GM21786 (cell line): ENCODE data around the gene CXCL17.

Experiments used
- ATAC-seq: cut with Tn5 transposase; IDR thresholded peaks from one replicate; pipeline ENCODE4 v1.9.1; 2021; ENCODE audit not compliant: unreplicated experiment

The CXCL17 gene

GRCh38 chr19:42401365-42402303, 41.1 kb downstream of the CXCL17 start:
- ATAC-seq, result no peak

DNA sequence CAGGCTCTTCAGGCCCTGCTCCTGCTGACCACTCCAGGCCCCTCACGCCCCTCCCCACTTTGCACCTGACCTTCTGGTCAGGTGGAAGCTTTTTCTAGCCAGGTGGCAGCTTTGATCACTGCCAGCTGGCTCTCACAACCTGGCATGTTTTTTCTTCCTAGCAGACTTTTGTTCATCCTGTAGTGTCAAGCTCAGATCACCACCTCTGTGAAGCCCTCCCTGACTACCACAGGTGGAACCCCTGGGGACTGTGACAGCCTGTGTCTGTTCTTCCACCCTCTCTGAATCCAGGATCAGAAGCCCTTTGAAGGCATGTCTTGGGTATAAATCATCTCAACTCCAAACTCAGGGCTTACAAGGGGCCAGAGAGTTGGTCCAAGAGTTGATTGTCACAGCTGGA, 42.3 kb downstream of the CXCL17 start:
- ATAC-seq, result no peak

DNA sequence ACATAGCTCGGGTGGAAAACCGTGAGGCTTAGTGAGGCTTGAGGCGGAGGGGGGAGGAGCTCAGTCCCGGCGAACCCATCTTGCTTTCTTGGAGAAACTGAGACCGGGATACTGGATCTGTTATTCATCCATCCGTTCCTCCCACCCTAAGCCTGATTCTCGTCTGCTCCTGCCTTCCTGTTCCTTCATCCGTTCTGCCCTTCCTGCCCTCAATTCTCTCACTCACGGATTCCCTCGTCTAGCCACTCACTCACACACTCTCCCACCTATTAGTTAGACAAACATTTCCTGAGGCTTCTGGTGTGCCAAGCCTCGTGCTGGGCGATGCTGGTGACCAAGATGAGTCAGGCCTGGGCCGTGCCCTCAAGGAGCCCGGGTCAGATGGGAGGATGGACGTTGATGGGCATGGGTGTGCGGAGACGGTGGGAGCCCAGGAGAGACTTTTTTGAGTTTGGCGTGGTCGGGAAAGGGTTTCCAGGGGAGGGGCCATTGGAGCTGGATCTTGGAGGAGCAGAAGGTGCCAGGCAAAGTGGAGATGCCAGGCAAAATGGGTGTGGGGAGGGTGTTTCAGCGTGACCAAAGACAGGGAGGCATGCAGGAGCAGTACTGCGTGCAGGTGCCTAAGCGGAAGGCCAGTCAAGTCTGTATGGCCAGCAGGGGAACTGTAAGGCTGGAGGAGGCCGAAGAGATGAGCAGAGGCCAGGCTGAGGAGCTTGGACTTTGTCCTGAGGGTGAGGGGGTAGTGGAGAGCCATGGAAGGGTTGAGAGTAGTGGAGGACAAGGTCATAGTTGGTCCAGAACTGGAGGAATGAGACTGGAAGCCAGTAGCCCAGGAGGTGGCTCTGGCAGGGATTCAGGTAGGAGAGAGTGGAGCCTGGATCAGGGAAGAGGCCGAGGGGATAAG, 45.2 kb downstream of the CXCL17 start:
- ATAC-seq, result no peak

DNA sequence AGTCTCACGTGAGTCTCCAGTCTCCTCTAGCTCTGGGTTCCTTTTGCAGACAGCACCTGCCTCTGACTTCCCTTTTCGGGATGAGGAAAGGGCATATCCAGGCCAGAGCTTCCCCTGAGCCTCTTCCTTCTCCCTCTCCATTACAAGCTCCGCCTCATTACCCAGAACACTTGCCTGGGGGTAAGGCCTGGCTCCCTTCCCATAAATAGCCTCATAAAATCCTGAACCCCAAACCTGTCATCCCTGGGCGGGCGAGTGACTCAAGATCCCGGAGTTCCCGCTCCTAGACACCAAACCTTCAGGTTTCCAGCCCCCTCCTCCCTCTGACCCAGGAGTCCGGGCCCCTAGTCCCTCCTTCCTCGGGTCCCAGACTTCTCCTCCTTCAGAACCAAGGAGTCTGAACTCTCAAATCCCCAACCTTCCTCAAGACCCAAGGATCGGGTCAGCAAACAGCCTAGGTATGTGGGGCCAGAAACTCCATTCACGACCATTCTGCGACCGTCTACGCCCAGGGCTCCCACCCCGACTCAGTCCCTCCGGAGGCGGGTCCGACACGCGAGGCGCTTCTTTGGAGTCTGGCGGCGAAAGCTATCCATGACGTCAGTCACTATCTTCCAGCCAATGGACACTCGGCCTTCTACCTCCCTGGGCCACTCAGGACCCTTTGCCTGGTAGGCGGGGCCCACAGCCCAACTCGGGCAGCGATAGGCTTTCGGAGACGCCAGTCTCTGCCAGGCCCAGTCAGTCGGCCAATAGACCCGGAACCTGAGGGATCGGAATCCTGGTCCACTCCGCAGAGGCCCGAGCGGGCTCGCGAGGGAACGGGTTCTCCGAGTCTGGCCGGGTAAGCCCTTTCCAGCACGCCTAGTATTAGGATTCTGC, 46.1 kb downstream of the CXCL17 start:
- peak; percentile 97 for ATAC-seq

DNA sequence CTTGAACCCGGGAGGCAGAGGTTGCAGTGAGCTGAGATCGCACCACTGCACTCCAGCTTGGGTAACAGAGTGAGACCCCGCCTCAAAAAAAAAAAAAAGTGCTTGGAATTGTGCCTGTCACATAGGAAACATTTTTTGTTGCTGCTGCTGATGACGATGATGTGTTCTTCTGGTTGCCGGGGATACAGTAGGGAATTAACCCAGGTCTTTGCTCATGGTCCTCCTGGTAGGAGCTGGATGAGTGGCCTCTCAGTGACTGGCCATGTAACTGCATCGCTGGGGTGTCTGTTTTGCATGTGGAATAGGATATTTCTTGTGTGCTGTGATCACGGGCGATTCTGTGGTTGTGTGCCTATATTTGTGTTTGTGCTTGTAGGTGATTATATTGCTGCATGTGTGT, 48.0 kb downstream of the CXCL17 start:
- ATAC-seq, result no peak

DNA sequence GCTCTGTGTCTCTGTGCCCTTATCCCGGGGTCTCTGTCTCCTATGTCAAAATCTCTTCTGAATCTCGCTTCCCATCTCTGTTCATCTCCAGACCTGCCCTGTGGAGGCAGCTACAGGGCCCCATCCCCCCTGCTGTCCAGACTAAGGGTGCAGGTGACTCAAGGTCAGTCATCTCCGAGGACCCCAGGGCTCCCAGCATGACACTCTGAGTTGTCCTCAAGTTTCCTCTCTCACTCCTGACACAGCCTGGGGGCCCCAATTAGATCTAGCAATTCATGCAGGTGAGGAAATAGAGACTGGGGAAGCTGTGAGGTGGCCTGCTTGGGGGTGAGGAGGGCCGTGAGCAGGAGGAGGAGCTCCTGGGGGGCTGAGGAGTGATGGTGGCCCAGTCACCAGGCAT, 50.6 kb downstream of the CXCL17 start:
- ATAC-seq, result no peak

- ATAC-seq, result no peak
Measured at GRCh38 chr19:42389899-42390298, 52.8 kb downstream of the CXCL17 start, which contains the start of gene CNFN. Gene CNFN (minus strand): TSS chr19:42390297. CDS start chr19:42389037, 1,260 bp downstream.

DNA sequence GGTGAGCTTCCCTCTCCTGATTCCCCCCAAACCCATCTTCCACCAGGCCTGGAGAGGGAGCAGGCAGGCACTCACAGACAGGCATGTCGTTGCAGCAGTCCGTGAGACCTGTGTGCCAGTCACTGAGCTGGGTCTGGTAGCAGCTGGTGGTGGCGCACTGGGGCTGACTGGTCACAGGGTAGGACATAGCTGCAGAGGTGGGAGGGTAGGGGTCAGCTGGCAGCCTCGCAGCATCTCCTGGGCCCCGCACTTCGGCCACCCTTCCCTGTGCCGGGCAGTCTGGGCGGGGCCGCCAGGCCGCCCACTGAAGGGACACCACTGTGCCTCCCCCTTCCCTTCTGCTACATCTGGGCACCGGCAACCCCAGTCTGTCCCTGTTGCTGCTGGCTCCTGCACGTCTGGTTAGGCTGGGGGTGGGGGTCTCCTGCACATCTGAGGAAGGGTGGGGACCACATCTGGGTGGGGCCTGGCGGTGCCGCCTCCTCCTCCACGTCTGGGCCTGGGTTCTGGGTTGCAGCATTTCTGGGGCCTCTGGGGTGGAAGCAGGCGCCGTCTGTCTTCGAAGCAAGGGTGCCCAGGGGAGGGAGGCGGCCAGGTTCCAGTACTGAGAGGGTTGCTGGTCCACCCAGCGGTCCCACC, 53.8 kb downstream of the CXCL17 start:
- ATAC-seq, result no peak

- no peak for ATAC-seq
Measured at GRCh38 chr19:42386974-42387707, 55.6 kb downstream of the CXCL17 start.

DNA sequence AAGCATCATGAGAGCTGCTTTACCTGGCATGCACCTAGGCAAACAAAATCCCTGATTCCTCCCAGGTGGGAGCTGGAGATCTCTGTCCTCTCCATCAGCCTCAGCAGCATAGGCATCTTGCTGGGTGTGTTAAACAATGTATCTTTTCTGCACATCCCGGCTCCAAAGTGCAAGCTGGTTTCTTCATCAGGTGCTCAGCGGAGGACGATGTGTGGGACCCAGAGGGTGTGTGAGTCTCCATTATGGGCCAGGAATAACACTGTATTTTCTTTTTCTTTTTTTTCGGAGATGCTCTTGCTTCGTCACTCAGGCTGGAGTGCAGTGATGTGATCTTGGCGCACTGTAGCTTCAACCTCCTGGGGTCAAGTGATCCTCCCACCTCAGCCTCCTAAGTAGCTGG, 62.6 kb downstream of the CXCL17 start:
- ATAC-seq, result no peak
